ENCODE results near the gene BAG1.

Gene BAG1

DNA sequence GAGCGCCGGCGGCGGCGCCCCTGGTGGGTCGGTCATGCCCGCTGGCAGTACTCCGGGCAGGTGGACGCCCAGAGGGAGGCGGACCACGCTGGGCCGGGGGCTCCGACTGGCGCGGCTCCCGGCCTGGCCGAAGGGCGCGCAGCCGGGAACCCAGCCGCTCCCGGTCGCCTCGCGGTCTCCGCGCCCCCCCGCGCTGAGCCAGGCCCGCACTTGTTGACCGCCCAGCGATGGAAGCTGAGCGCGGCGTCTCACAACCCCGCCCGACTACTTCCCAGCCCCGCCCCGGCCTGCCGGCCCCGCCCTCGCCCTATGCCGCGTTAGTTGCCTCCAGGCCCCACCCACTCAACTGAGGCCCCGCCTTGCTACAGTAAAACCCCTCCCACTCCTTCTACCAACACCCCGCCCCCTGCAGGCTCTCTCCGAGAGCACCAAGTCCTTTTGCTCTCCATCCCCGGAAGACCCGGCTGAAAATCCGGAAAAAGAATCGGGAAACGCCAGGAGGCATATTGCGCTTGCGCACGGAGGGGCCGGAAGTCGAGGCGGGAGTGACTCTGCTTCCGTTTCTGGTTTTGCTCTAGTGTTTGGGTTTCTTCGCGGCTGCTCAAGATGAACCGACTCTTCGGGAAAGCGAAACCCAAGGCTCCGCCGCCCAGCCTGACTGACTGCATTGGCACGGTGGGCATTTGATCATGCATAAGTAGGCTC, at the start of gene BAG1, which contains the start of gene CHMP5:
Gene BAG1 (minus strand): TSS at position 236 of the 705 bp plus-strand sequence.
Gene CHMP5 (plus strand): TSS at position 577 of the 705 bp plus-strand sequence. CDS start 30 bp downstream, at position 607.
- DNase-seq (ENCODE audit: low read depth), result peak; percentile 99

DNA sequence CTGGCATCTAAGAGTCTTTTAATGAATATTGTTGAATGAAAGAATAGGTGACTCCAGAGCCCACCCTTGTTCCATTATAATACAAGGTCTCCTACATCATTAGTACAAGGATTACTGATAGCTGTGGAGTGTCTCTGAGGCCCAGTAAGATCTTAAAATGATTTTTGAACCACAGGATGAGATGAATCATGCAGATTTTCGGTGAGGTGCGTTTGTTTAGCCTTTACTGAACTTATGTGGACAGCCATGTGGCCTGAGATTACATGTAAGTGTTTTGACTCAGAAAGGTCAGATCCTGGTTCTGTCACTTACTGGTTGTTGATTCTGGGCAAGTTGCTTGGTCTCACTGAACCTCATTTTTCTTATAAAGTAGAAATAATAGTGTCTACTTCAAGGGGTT, 47.4 kb upstream of the BAG1 start:
- DNase-seq (ENCODE audit: low read depth), result no peak

DNA sequence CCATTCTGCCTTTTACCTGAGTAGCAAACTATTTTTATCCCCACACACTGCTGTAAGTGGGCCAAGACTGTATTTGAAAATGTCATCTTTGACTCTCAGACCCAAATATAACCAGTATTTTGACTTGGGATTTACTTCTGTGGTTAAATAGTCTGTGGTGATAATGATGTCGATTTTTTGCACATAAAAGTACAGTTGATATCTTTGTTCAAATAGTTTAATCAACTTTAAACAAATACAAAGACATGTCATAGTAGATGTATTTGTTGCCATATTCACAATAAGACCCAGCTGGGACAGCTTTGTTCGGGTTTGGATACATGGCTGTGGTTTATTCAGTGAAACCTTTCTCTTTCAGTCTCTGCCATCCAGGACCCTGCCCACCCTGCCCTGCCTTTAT, 46.2 kb upstream of the BAG1 start:
- no peak for DNase-seq (ENCODE audit: low read depth)

- DNase-seq (ENCODE audit: low read depth), result no peak
These were observed 45.4 kb upstream of the BAG1 start for GRCh38 chr9:33309903-33310302.

DNA sequence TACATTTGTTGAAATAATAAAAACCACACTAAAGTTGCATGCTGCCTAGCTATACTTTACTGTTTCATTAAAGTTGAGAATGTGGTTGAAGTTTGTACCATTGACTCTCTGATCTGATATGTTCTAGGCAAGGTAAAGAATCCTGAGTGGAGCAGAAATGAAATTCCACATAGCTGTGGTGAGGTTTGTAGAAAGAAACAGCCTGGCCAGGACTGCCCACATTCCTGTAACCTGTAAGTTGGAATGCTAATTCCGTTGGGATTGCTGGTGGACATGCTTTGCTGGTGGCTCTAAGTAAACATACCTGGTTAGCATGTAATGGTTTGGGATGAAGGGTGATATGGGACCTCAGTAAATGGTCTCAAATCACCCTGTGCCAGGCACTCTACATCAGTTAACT, 42.6 kb upstream of the BAG1 start:
- no peak for DNase-seq (ENCODE audit: low read depth)

GRCh38 chr9:33306037-33306436, 41.5 kb upstream of the BAG1 start:
- no peak for DNase-seq (ENCODE audit: low read depth)

GRCh38 chr9:33304362-33304761, 39.9 kb upstream of the BAG1 start:
- DNase-seq (ENCODE audit: low read depth), result no peak

- DNase-seq (ENCODE audit: low read depth), result no peak
These were observed 36.0 kb upstream of the BAG1 start for GRCh38 chr9:33300546-33300945.

GRCh38 chr9:33297432-33297831, 32.9 kb upstream of the BAG1 start:
- DNase-seq (ENCODE audit: low read depth), result no peak

DNA sequence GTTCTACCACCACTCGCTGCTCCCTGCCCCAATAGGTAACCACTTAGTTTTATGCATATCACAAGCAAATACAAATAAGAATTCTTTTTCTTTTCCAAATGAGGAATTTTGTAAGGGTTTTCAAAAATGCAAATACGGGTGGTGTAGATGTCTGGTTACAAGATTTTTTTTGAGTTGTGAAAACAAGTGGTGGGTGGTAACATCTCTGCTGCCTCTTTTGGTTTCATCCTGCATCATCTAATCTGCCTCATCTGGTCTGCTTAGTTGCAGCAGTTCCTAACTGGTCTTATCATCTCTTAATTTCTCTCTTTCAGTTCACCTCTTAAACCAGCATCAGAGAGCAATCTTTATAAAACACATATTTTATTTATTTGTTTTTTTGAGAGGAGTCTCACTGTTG, 31.1 kb upstream of the BAG1 start:
- no peak for DNase-seq (ENCODE audit: low read depth)

- no peak for DNase-seq (ENCODE audit: low read depth)
These were observed 30.3 kb upstream of the BAG1 start for GRCh38 chr9:33294670-33295432.

GRCh38 chr9:33293782-33294181, 29.3 kb upstream of the BAG1 start:
- no peak for DNase-seq (ENCODE audit: low read depth)

GRCh38 chr9:33291901-33292300, 27.4 kb upstream of the BAG1 start:
- no peak for DNase-seq (ENCODE audit: low read depth)

- no peak for DNase-seq (ENCODE audit: low read depth)
These were observed 26.5 kb upstream of the BAG1 start for GRCh38 chr9:33291031-33291397.

DNA sequence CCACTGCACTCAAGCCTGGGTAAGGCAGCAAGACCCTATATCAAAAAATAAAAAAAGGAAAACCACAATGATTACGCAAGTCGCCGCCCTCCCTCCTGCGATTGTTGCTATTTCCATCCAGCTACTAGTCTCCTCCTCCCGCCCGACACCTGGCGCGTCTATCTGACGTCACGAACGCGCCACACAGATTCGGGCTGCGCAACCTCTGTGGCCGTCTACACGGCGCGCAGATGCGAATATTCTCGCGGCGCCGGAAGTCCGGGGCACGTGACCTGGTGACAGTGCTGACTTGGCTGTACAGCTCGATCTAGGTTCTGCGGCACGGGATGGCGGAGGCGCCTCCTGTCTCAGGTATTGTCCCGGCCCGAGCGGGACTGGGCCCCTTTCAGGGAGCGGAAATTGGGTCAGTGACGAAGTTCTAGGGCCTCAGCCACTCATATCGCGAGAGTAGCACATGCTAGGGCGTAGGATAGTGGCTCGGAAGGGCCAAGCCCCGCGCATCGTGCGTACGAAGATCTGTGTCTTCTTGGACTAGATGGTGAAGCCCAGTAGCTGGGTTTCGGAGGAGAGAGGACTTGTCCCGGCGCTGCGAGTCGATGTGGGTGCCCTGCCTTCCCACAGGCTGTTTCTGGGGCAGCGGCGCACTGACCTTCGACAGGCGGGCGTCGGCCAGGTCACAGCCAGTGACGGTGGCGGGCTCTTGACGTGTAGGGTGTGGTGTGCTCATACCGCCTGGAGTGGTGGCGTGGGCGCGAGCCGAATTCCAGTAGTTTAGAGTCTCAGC, 25.9 kb upstream of the BAG1 start, which contains the start of gene NFX1:
Gene NFX1 (plus strand): TSS at position 270 of the 784 bp plus-strand sequence. CDS start 57 bp downstream, at position 327.
- peak; percentile 98 for DNase-seq (ENCODE audit: low read depth)

- no peak for DNase-seq (ENCODE audit: low read depth)
These were observed 25.4 kb upstream of the BAG1 start for GRCh38 chr9:33289936-33290246.

- no peak for DNase-seq (ENCODE audit: low read depth)
These were observed 25.0 kb upstream of the BAG1 start for GRCh38 chr9:33289496-33289895.

DNA sequence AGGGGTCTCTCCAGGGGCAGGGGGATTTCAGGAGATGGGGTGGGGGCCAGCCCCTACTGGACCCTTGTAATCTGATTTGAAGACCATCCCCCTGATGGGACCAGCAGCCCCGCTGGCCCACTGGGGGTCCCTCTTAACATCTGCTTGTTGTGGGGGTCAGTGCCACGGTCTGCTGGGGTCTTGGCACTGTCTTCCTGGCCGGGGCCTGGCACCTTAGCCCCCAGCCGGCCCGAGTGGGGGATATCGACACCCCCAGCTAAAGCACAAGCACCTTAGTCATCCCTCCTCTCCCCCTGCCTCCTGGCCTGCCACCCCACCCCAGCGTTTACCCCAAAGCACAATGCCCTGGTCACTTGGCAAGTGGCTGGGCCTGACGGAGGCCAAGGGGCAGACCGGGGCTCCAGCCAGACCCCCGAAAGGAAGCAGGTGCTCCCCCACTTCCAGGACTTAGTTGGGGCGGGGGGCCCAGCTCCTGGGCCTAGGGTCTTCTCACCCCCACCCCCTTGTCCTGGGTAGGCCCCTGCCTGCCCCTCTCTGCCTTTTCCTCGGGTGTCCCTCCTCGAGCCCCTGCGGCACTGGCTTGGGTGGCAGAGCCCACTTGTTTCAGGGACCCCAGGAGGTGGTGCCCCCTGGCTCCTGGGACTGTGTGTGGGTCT, 24.4 kb upstream of the BAG1 start:
- DNase-seq (ENCODE audit: low read depth), result no peak

DNA sequence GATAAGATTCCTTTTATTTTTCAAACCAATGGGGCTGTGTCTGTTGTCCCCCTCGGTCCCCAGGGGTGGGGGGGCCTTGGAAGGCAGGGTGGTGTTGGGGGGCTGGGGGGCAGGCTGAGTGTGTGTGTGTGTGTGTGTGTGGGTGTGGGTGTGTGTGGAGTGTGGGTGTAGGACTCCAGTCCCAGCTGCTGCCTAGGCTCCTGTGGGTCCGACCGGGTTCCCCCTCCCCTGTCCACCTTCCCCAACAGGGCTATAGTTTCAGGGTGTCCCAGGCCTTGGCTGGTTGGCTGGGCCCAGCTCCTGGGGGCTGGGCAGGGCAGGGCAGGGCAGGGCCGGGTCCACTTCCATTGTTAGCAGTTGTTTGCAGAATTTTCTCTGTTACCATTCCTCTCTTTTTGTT, 23.7 kb upstream of the BAG1 start:
- DNase-seq (ENCODE audit: low read depth), result no peak

DNA sequence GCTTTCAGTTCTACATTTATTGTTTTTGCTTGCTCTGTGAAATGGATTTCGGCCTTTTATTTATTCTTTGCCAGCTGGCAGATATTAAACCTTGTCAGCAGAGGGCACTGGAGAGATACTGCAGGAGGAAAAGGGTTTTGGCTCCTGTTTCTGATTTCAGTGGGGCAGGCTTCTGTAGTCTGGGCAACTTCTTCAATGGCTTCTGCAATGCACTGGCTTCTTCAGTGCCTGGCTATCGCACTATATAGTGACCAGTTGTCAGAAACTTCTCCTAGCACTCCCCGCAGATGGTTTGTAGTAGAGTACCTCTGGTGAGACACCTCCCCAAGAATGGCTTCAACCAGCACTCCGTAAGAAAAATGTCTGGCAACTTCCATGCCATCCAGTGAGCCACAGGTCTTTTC, 22.6 kb upstream of the BAG1 start:
- no peak for DNase-seq (ENCODE audit: low read depth)

DNA sequence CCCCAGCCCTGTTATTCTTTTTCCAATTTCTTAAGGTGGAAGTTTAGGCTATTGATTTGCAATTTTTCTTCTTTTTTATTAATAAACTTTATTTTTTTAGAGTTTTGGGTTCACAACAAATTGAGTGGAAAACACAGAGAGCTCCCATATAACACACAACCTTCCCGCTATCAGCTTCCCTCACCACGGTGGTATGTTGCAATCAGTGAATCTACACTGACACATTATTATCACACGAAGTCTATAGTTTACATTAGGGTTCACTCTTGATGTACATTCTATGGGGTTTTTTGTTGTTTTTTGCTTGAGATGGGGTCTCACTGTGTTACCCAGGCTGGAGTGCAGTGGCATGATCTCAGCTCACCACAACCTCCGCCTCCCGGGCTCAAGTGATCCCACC, 21.0 kb upstream of the BAG1 start:
- DNase-seq (ENCODE audit: low read depth), result no peak

GRCh38 chr9:33277484-33277883, 13.0 kb upstream of the BAG1 start:
- no peak for DNase-seq (ENCODE audit: low read depth)

Data from activated T-helper 1 cell treated with Interleukin-2 at 50 U/mL for 16 hours (primary cell).